Breast epithelium (tissue), 4 donors: ENCODE data around the gene LIPA. TPM values are rescaled to one million over a fixed set of nuclear protein-coding genes. Genes with fewer than 3 reads are reported as not detected.

Experiments
- DNase-seq, 2 donors: peaks; one replicate each; pipeline ENCODE4 v3.0.0-alpha.2; 2019; ENCODE audit warnings: low spot score in 2 of 2
- H3K27ac ChIP-seq, 2 donors: fragments of 200-600 bp; sonication (generic) in 1 of 2; one replicate each; pipeline ENCODE4 v1.5.1; 2016 to 2019; ENCODE audit warnings: mild to moderate bottlenecking in 1 of 2
- H3K27me3 ChIP-seq, 2 donors: fragments of 200-600 bp; sonication (generic) in 1 of 2; one replicate each; pipeline versions ENCODE4 v1.5.1 to v1.6.0; 2017 to 2019; ENCODE audit warnings: control low read depth in 1 of 2, mild to moderate bottlenecking in 1 of 2
- H3K36me3 ChIP-seq: fragments of 200-600 bp; one replicate; pipeline ENCODE4 v1.5.1; 2019
- H3K4me1 ChIP-seq, 2 donors: fragments of 200-600 bp; sonication (generic); one replicate each; pipeline ENCODE4 v1.5.1; 2016 to 2019; ENCODE audit warnings: control low read depth in 1 of 2
- H3K4me3 ChIP-seq, 3 donors: fragments of 200-600 bp; sonication (generic); 1 replicate in 2 of 3; 2 replicates in 1 of 3; pipeline ENCODE4 v1.5.1; 2016 to 2019; ENCODE audit warnings: mild to moderate bottlenecking in 3 of 3, moderate library complexity in 2 of 3
- H3K9me3 ChIP-seq, 2 donors: fragments of 200-600 bp; sonication (generic) in 1 of 2; one replicate each; pipeline ENCODE4 v1.5.1; 2016 to 2019; ENCODE audit warnings: control low read depth in 1 of 2
- CTCF ChIP-seq, 3 donors: fragments of 450-650 bp; IDR thresholded peaks; one replicate each; pipeline ENCODE4 v1.5.1; 2016 to 2017; ENCODE audit warnings: antibody characterized with exemption in 3 of 3, mild to moderate bottlenecking in 3 of 3, moderate library complexity in 3 of 3
- POLR2A ChIP-seq: fragments of 450-650 bp; IDR thresholded peaks from one replicate; pipeline ENCODE4 v1.6.1; 2016; ENCODE audit warnings: antibody characterized with exemption, mild to moderate bottlenecking, moderate library complexity
- POLR2AphosphoS5 ChIP-seq, 3 donors: sonication (generic); formaldehyde crosslinking; IDR thresholded peaks; one replicate each; pipeline ENCODE4 v1.6.1; 2017; ENCODE audit warnings: antibody characterized with exemption in 3 of 3
- intact Hi-C: fragments of 100-400 bp; cut with DNase I; formaldehyde crosslinking; loops from one replicate; pipeline ENCODE4 v1.15.1; 2023; ENCODE audit warnings: low total_unique reads
- total RNA-seq, 3 donors: library from RNA; depleted of rRNA; stranded (reverse); fragments of >200 nt; gene quantifications; one replicate each; pipeline ENCODE4 v1.1.0, GENCODE V29; 2016

The LIPA gene
- total RNA-seq, result 10 to 100 TPM; 44.9 to 90.7 (median 67.2) TPM

- Histone ChIP-seq H3K36me3 (no peaks in the 10 kb centered on the region), H3K9me3 (no peaks in the 10 kb centered on the region), H3K4me3 (peak within 1 kb of the TSS; percentile 85 to 91 (median 90)), H3K27ac (peak within 1 kb of the TSS; percentile 77 to 85), H3K4me1 (no peaks in the 10 kb centered on the region), H3K27me3 (no peaks in the 10 kb centered on the region)
- TF ChIP-seq POLR2A, result peak; percentile 16
- peak; percentile 12 to 26 (median 17) for TF ChIP-seq POLR2AphosphoS5 (IDR thresholded peaks at IDR 0.05)
- TF ChIP-seq CTCF (IDR thresholded peaks at IDR 0.05), result no peak
- peak; percentile 85 to 92 for DNase-seq
- intact Hi-C loops, result no loop called here
These were observed at the start of gene LIPA for GRCh38 chr10:89251409-89252224. Gene LIPA, minus strand, starts transcription at chr10:89251775. Its CDS starts 4,127 bp downstream, at chr10:89247648.

- H3K4me3 ChIP-seq, result peak overlapping the region; percentile 47 to 71 (median 52)
- H3K27me3 ChIP-seq, result no peaks in the 10 kb centered on the region
- no peaks in the 10 kb centered on the region for H3K36me3 ChIP-seq
- intact Hi-C loops, result loop anchor here (5.0 kb wide), 1 partner anchor 469 kb away; no protein-coding TSS in a partner anchor
- no peaks in the 10 kb centered on the region for H3K9me3 ChIP-seq
- peak overlapping the region; percentile 88 to 93 for H3K27ac ChIP-seq
- no peaks in the 10 kb centered on the region for H3K4me1 ChIP-seq
- no peak for TF ChIP-seq POLR2A
- no peak for DNase-seq
These were observed 49.7 kb upstream of the LIPA start for GRCh38 chr10:89301232-89301631.

GRCh38 chr10:89299031-89299430 lies 47.5 kb upstream of the LIPA start:
- Histone ChIP-seq H3K9me3 (no peaks in the 10 kb centered on the region), H3K27ac (no peak overlapping the region), H3K4me3 (no peak overlapping the region), H3K4me1 (peaks cover 0 to 3% of the 10 kb centered on the region in 2 donors), H3K27me3 (no peaks in the 10 kb centered on the region), H3K36me3 (no peaks in the 10 kb centered on the region)
- intact Hi-C loops, result no loop called here
- no peak for TF ChIP-seq CTCF (IDR thresholded peaks at IDR 0.05)
- no peak for TF ChIP-seq POLR2A
- TF ChIP-seq POLR2AphosphoS5 (IDR thresholded peaks at IDR 0.05), result no peak
- no peak for DNase-seq

- intact Hi-C loops, result no loop called here
- Histone ChIP-seq H3K27ac (no peak overlapping the region), H3K4me1 (peaks cover 0 to 3% of the 10 kb centered on the region in 2 donors), H3K4me3 (no peak overlapping the region), H3K9me3 (no peaks in the 10 kb centered on the region), H3K27me3 (no peaks in the 10 kb centered on the region), H3K36me3 (no peaks in the 10 kb centered on the region)
- TF ChIP-seq POLR2A (no peak), POLR2AphosphoS5 (IDR thresholded peaks at IDR 0.05) (no peak), CTCF (IDR thresholded peaks at IDR 0.05) (no peak)
- DNase-seq, result no peak
These were observed 46.2 kb upstream of the LIPA start for GRCh38 chr10:89297791-89298190.

GRCh38 chr10:89297356-89297755 lies 45.8 kb upstream of the LIPA start:
- H3K4me1 ChIP-seq, result peaks cover 0 to 3% of the 10 kb centered on the region in 2 donors
- no peaks in the 10 kb centered on the region for H3K36me3 ChIP-seq
- H3K9me3 ChIP-seq, result no peaks in the 10 kb centered on the region
- no peak for TF ChIP-seq POLR2A
- no peak for TF ChIP-seq CTCF (IDR thresholded peaks at IDR 0.05)
- TF ChIP-seq POLR2AphosphoS5 (IDR thresholded peaks at IDR 0.05), result no peak
- intact Hi-C loops, result no loop called here
- peak overlapping the region in 1 of 2 donors; percentile 76 for H3K27ac ChIP-seq
- no peak for DNase-seq
- no peak overlapping the region for H3K4me3 ChIP-seq
- no peaks in the 10 kb centered on the region for H3K27me3 ChIP-seq
